ENCODE measurements around the gene PIAS4. TPM values are rescaled to one million over a fixed set of nuclear protein-coding genes. Genes with fewer than 3 reads are reported as not detected.

Gene PIAS4
- total and polyA plus RNA-seq, 10 of the 15 experiments (the other 5 are each of a cell fraction or from before 2014, with no cell fraction given), result 0.13 to 25.1 (median 11.3) TPM

DNA sequence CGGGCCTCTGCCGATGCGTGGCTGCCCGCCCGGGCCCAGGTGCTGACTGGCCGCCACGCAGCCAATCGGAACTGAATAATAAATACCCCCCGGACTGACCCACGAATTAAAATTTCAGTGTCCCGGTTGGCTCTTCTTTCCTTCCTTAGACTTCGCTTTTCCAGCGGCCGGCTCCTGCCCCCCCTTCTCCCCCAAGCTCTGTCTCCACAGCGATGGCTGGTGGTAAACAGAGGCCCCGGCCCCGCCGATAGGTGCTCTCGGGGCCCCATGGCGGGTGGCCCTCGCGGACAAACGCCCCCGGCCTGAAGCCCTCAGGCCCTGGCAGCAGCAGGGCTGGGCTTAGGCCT lies 56.6 kb downstream of the PIAS4 start:
- FAIRE-seq (no peak), ATAC-seq (no peak)

More for the DNA sequence above, 56.6 kb downstream of the PIAS4 start:
- in situ Hi-C loops (cut with MboI), result loop anchor here (5.0 kb wide), 1 partner anchor 72 kb away; no protein-coding TSS in a partner anchor
- H3K4me1 ChIP-seq (ENCODE audit: control insufficient read depth, insufficient read depth, low read length), result peaks cover 33% of the 10 kb centered on the region
- H3K27me3 ChIP-seq (replicated peaks in 1 of 2; ENCODE audit: control insufficient read depth in 2 of 2, insufficient read depth in 2 of 2, low read length in 1 of 2), result no peaks in the 10 kb centered on the region; a peak in 1 of 4 replicates
- peak overlapping the region; percentile 93 for H3K9ac ChIP-seq (ENCODE audit: control insufficient read depth, insufficient read depth, low read length)
- H4K20me1 ChIP-seq (ENCODE audit: control insufficient read depth, insufficient read depth), result peaks cover 14% of the 10 kb centered on the region
- peak overlapping the region; percentile 84 for H3K4me3 ChIP-seq
- H3K79me2 ChIP-seq (ENCODE audit: control insufficient read depth, insufficient read depth, low read length), result peaks cover 60% of the 10 kb centered on the region
- POLR2A ChIA-PET, result interaction anchor here (0.6 to 1.3 kb wide), 3 partner anchors 23 to 98 kb away, joined by 3 to 5 read pairs (median 4); no protein-coding TSS in a partner anchor
- BruUV-seq (replicated peaks), result no TSS peak
- WGBS (ENCODE audit: insufficient coverage, insufficient replicate concordance, low lambda C conversion rate, missing lambda C conversion rate), result 2% methylated on average over 23 of the region's 24 CpGs
- H3K9me3 ChIP-seq (replicated peaks; ENCODE audit: control insufficient read depth, insufficient read depth, low read length), result no peaks in the 10 kb centered on the region
- H3K27ac ChIP-seq (ENCODE audit: control insufficient read depth, insufficient read depth), result peak overlapping the region; percentile 90
- intact Hi-C loops (cut with micrococcal nuclease; ENCODE audit: unreplicated experiment), result loop anchor here (10.0 kb wide), 1 partner anchor 121 kb away; the partner anchor contains the start of genes ANKRD24 and SIRT6
- peaks cover 4 to 7% of the 10 kb centered on the region in 2 experiments; a peak in 3 of 4 replicates for H3K36me3 ChIP-seq (ENCODE audit: control insufficient read depth in 2 of 2, insufficient read depth in 2 of 2, low read length in 1 of 2)
- RAD21 ChIA-PET (ENCODE audit: unreplicated experiment), result interaction anchor here (1.8 kb wide), 1 partner anchor 51 kb away, joined by 8 read pairs; no protein-coding TSS in a partner anchor
- H3K4me2 ChIP-seq (ENCODE audit: control insufficient read depth, insufficient read depth), result peak overlapping the region; percentile 98
- CTCF ChIA-PET, result interaction anchor here (0.7 to 1.6 kb wide), 5 partner anchors 10 to 279 kb away, joined by 3 to 4 read pairs (median 4); partner anchors contain the start of gene MPND
- no peak overlapping the region for H2AFZ ChIP-seq (ENCODE audit: control insufficient read depth, low read depth, low read length)
- no peak for DNase-seq (ENCODE audit: low read depth, low spot score)
- 0 out of 3 replicates have a peak, but pooled peaks of 1 of the 2 experiments have one; percentile 8 for TF ChIP-seq EGR1 (IDR thresholded peaks at IDR 0.05; ENCODE audit: borderline replicate concordance in 1 of 2, low read depth in 2 of 2, low read length in 2 of 2)
- TF ChIP-seq, protein P1, sequence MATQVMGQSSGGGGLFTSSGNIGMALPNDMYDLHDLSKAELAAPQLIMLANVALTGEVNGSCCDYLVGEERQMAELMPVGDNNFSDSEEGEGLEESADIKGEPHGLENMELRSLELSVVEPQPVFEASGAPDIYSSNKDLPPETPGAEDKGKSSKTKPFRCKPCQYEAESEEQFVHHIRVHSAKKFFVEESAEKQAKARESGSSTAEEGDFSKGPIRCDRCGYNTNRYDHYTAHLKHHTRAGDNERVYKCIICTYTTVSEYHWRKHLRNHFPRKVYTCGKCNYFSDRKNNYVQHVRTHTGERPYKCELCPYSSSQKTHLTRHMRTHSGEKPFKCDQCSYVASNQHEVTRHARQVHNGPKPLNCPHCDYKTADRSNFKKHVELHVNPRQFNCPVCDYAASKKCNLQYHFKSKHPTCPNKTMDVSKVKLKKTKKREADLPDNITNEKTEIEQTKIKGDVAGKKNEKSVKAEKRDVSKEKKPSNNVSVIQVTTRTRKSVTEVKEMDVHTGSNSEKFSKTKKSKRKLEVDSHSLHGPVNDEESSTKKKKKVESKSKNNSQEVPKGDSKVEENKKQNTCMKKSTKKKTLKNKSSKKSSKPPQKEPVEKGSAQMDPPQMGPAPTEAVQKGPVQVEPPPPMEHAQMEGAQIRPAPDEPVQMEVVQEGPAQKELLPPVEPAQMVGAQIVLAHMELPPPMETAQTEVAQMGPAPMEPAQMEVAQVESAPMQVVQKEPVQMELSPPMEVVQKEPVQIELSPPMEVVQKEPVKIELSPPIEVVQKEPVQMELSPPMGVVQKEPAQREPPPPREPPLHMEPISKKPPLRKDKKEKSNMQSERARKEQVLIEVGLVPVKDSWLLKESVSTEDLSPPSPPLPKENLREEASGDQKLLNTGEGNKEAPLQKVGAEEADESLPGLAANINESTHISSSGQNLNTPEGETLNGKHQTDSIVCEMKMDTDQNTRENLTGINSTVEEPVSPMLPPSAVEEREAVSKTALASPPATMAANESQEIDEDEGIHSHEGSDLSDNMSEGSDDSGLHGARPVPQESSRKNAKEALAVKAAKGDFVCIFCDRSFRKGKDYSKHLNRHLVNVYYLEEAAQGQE (IDR thresholded peaks at IDR 0.05; ENCODE audit: low read depth, low read length), result no peak
- SMC1A ChIA-PET (ENCODE audit: uncharacterized antibody, unreplicated experiment), result interaction anchor here (2.7 kb wide), 1 partner anchor 45 kb away, joined by 9 read pairs; no protein-coding TSS in a partner anchor
